A673 (cell line): ENCODE results near the gene SH3RF3. TPM values are rescaled to one million over a fixed set of nuclear protein-coding genes. Genes with fewer than 3 reads are reported as not detected.

Source experiments
- BruUV-seq: library from RNA; stranded (reverse); fragments of 400-500 nt; replicated peaks from 2 replicates; lab custom pipeline; 2021; lab: Mats Ljungman, UMichigan
- CTCF ChIA-PET: fragments of 300-600 bp; sonication (Branson Sonifier 250); formaldehyde crosslinking; loops from one replicate; lab custom pipeline; 2022; ENCODE audit warnings: antibody characterized with exemption; lab: Charles Lee
- POLR2A ChIA-PET: fragments of 300-600 bp; sonication (Branson Sonifier 250); formaldehyde crosslinking; loops from one replicate; lab custom pipeline; 2022; ENCODE audit warnings: antibody characterized with exemption; ENCODE audit not compliant: low non-redundant PET; lab: Charles Lee
- DNase-seq: peaks from one replicate; pipeline ENCODE4 v3.0.0-alpha.2; 2015; ENCODE audit warnings: low spot score
- H3K27ac ChIP-seq: fragments of 200-600 bp; sonication (generic); 2 replicates; pipeline ENCODE4 v1.5.1; 2016; ENCODE audit warnings: mixed run types, low read depth, mild to moderate bottlenecking, mixed read lengths, antibody characterized with exemption, low read length; ENCODE audit not compliant: poor library complexity, severe bottlenecking
- H3K27me3 ChIP-seq: fragments of 200-600 bp; sonication (generic); replicated peaks from 2 replicates; pipeline ENCODE4 v1.6.1; 2017; ENCODE audit warnings: mixed run types, low read depth, mild to moderate bottlenecking, mixed read lengths, antibody characterized with exemption, low read length; ENCODE audit not compliant: insufficient read depth, poor library complexity
- H3K36me3 ChIP-seq: fragments of 200-600 bp; sonication (generic); 2 replicates; pipeline ENCODE4 v1.6.1; 2016; ENCODE audit warnings: mixed run types, mild to moderate bottlenecking, mixed read lengths, antibody characterized with exemption, low read length; ENCODE audit not compliant: insufficient read depth, poor library complexity, severe bottlenecking
- H3K4me1 ChIP-seq: fragments of 200-600 bp; sonication (generic); 2 replicates; pipeline ENCODE4 v1.6.1; 2017; ENCODE audit warnings: mixed run types, mild to moderate bottlenecking, mixed read lengths, antibody characterized with exemption, low read length; ENCODE audit not compliant: insufficient read depth, poor library complexity, severe bottlenecking
- H3K4me3 ChIP-seq: fragments of 200-600 bp; sonication (generic); 2 replicates; pipeline ENCODE4 v1.5.1; 2016; ENCODE audit warnings: low read depth, mixed run types, mild to moderate bottlenecking, mixed read lengths, low read length; ENCODE audit not compliant: poor library complexity, severe bottlenecking
- H3K9me3 ChIP-seq: fragments of 200-600 bp; sonication (generic); 2 replicates; pipeline ENCODE4 v1.6.1; 2016; ENCODE audit warnings: mixed run types, low read depth, mild to moderate bottlenecking, mixed read lengths, antibody characterized with exemption, low read length; ENCODE audit not compliant: poor library complexity, severe bottlenecking
- EZH2 ChIP-seq: fragments of 200-600 bp; sonication (generic); IDR thresholded peaks from 2 replicates; pipeline ENCODE4 v1.6.1; 2017; ENCODE audit warnings: borderline replicate concordance, low read depth, mild to moderate bottlenecking, mixed read lengths, antibody characterized with exemption, low read length; ENCODE audit not compliant: poor library complexity, severe bottlenecking
- intact Hi-C: fragments of 100-400 bp; cut with micrococcal nuclease; formaldehyde crosslinking; loops from one replicate; pipeline ENCODE4 v1.10.0; 2022; ENCODE audit not compliant: unreplicated experiment
- total RNA-seq: library from RNA; stranded (reverse); gene quantifications from 2 replicates; pipeline ENCODE4 v1.2.3, GENCODE V29; 2021
- TF ChIP-seq, protein P1 (sequence below): fragments of 300-800, 200-600 bp; sonication (generic); conservative IDR thresholded peaks from 2 replicates; pipeline ENCODE4 v1.5.1; 2017; ENCODE audit warnings: low read depth, mild to moderate bottlenecking, antibody characterized with exemption, low read length, moderate library complexity, mixed read lengths

Gene SH3RF3
- total RNA-seq, 1 experiment from 2014 or later = 0.15 TPM

DNA sequence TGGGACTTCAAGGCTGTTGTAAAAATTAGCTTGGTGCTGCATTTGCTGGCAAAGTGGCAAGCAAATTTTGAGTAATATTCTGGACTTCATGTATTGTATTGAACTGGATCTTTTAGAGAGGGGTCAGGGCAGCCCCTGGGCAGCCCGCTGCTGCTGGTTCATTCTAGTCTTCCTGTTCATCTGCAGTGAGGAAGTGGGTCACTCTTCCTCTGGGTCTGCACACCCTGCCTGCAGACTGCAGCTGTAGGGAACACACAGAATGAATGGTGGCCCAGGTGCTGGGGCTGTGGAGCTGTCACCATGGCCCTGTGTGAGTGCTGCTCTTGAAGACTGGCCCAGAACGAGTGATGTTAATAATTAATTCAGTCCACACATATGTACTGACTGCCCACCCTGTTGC, 9.4 kb downstream of the SH3RF3 start:
- Histone ChIP-seq H3K36me3 (no peaks in the 10 kb centered on the region), H3K9me3 (no peaks in the 10 kb centered on the region), H3K27ac (no peak overlapping the region), H3K4me3 (no peak overlapping the region), H3K27me3 (peaks cover 35% of the 10 kb centered on the region), H3K4me1 (peaks cover 3% of the 10 kb centered on the region)
- ChIA-PET CTCF (no interaction called here), POLR2A (no interaction called here)
- TF ChIP-seq, protein P1, sequence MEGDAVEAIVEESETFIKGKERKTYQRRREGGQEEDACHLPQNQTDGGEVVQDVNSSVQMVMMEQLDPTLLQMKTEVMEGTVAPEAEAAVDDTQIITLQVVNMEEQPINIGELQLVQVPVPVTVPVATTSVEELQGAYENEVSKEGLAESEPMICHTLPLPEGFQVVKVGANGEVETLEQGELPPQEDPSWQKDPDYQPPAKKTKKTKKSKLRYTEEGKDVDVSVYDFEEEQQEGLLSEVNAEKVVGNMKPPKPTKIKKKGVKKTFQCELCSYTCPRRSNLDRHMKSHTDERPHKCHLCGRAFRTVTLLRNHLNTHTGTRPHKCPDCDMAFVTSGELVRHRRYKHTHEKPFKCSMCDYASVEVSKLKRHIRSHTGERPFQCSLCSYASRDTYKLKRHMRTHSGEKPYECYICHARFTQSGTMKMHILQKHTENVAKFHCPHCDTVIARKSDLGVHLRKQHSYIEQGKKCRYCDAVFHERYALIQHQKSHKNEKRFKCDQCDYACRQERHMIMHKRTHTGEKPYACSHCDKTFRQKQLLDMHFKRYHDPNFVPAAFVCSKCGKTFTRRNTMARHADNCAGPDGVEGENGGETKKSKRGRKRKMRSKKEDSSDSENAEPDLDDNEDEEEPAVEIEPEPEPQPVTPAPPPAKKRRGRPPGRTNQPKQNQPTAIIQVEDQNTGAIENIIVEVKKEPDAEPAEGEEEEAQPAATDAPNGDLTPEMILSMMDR = no peak
- no peak for TF ChIP-seq EZH2
- BruUV-seq = no TSS peak
- no peak for DNase-seq
- intact Hi-C loops = no loop called here

DNA sequence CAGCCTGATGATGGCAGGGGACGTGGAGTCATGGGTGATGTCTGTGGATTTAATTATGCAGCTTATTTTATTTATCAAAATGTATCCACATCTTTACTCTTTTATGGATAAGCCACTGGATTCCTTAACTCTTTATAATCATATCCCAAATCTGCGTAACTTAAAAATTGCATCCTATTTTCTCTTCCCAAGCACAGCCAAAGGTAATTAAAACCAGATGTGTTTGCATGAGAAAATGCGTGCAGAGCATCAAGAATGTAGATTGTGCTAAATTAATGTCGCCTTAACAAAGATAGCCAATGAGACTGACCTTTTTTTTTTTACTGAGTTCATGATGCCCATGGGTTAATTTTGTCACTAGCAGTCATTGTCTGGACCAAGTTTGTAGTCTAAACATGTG, 10.0 kb downstream of the SH3RF3 start:
- peaks cover 30% of the 10 kb centered on the region for H3K27me3 ChIP-seq
- BruUV-seq = no TSS peak
- ChIA-PET CTCF (no interaction called here), POLR2A (no interaction called here)
- H3K27ac ChIP-seq = no peak overlapping the region
- no peaks in the 10 kb centered on the region for H3K36me3 ChIP-seq
- no peaks in the 10 kb centered on the region for H3K9me3 ChIP-seq
- H3K4me3 ChIP-seq = no peak overlapping the region
- DNase-seq = no peak
- peaks cover 3% of the 10 kb centered on the region for H3K4me1 ChIP-seq
- no peak for TF ChIP-seq EZH2
- TF ChIP-seq, protein P1 = no peak
- intact Hi-C loops = no loop called here

DNA sequence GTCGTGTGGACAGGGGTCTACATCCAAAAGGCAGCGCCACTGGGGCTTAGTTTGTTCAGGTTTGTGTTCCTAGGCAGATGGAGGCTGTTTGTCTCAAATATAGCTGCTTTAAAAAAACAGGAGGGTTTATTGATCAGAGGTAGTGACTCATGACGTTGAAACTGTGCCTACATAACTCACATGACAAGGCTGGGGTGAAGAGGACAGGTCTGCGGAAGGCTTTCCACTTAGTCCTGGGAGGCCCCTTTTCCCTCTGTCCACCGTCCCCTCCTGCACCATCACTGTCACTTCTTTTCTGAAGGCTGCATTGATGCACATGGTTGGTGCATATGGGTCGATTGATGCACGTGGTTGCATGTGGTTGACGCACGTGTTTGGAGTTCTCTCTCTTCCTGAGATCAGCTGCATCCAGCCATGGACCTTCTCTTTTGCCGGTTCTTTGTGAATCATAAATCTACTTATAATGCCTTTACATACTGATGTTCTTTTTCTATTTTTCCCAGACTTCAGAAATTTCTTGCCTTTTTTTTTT, 10.9 kb downstream of the SH3RF3 start:
- DNase-seq = no peak
- POLR2A ChIA-PET = no interaction called here
- CTCF ChIA-PET = no interaction called here
- intact Hi-C loops = no loop called here
- TF ChIP-seq, protein P1 = no peak
- TF ChIP-seq EZH2 = no peak
- no peaks in the 10 kb centered on the region for H3K36me3 ChIP-seq
- H3K27ac ChIP-seq = no peak overlapping the region
- peaks cover 23% of the 10 kb centered on the region for H3K27me3 ChIP-seq
- BruUV-seq = no TSS peak
- H3K4me3 ChIP-seq = no peak overlapping the region
- H3K4me1 ChIP-seq = peaks cover 3% of the 10 kb centered on the region
- no peaks in the 10 kb centered on the region for H3K9me3 ChIP-seq
